Osteoblast (primary cell): Measurements from ENCODE around the gene CHD6. TPM values are rescaled to one million over a fixed set of nuclear protein-coding genes. Genes with fewer than 3 reads are reported as not detected.

ENCODE experiments used
- DNase-seq: peaks from one replicate; pipeline ENCODE4 v3.0.0; 2011; ENCODE audit warnings: low spot score, mixed read lengths; ENCODE audit not compliant: insufficient read length; ENCODE audit errors: missing footprints
- H2AFZ ChIP-seq: 2 replicates; pipeline ENCODE4 v1.6.0; 2011; ENCODE audit warnings: mild to moderate bottlenecking, low read length
- H3K27ac ChIP-seq: 2 replicates; pipeline ENCODE4 v1.5.1; 2011; ENCODE audit warnings: mild to moderate bottlenecking, low read depth, low read length, moderate library complexity
- H3K27me3 ChIP-seq: 2 replicates; pipeline ENCODE4 v1.6.0; 2012; ENCODE audit warnings: mild to moderate bottlenecking, control low read depth, inconsistent platforms, low read length, moderate library complexity; ENCODE audit not compliant: insufficient read depth
- H3K36me3 ChIP-seq: 2 replicates; pipeline ENCODE4 v1.5.1; 2011; ENCODE audit warnings: mild to moderate bottlenecking, low read length, control low read depth, moderate library complexity; ENCODE audit not compliant: insufficient read depth
- H3K4me1 ChIP-seq: 2 replicates; pipeline ENCODE4 v1.5.1; 2011; ENCODE audit warnings: mild to moderate bottlenecking, low read length, control low read depth, moderate library complexity; ENCODE audit not compliant: insufficient read depth
- H3K4me2 ChIP-seq: 2 replicates; pipeline ENCODE4 v1.6.0; 2011; ENCODE audit warnings: mild to moderate bottlenecking, low read length; ENCODE audit not compliant: insufficient read depth
- H3K4me3 ChIP-seq: fragments of 200-600 bp; sonication (generic); 3 replicates; pipeline ENCODE4 v1.5.1; 2012; ENCODE audit warnings: mild to moderate bottlenecking, low read length, inconsistent platforms; ENCODE audit not compliant: insufficient read depth
- H3K79me2 ChIP-seq: 2 replicates; pipeline ENCODE4 v1.6.0; 2012; ENCODE audit warnings: mild to moderate bottlenecking, low read length, control low read depth, inconsistent platforms; ENCODE audit not compliant: insufficient read depth
- H3K9me3 ChIP-seq: 2 replicates; pipeline ENCODE4 v1.5.1; 2011; ENCODE audit warnings: low read depth, low read length, control low read depth
- H4K20me1 ChIP-seq: 2 replicates; pipeline ENCODE4 v1.6.0; 2012; ENCODE audit warnings: mild to moderate bottlenecking, low read length, control low read depth; ENCODE audit not compliant: insufficient read depth
- CTCF ChIP-seq: IDR thresholded peaks from 2 replicates; pipeline ENCODE4 v1.5.1; 2011; ENCODE audit warnings: mild to moderate bottlenecking, low read depth, low read length, moderate library complexity; ENCODE audit errors: extremely low read depth
- total RNA-seq: library from RNA; depleted of rRNA; stranded (reverse); fragments of >200 nt; gene quantifications from 2 replicates; pipeline ENCODE4 v1.2.3, GENCODE V29; 2012

The CHD6 gene
- total RNA-seq, 1 donor, result 32.2 TPM

DNA sequence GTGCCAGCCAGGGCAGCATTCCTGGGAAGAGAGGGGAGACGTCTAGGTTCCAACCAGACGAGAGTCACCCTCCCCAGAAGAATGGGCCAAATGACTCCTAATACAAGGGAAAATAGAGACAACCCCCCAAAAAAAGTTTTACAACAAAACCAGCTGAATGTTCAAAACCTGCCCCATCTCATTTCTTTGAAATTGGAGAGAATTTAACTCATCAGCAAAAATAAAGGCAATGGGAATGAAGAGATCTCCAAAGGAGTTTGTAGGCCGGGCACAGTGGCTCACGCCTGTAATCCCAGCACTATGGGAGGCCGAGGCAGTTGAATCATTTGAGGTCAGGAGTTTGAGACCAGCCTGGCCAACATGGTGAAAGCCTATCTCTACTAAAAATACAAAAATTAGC, 241.8 kb downstream of the CHD6 start:
- no peaks in the 10 kb centered on the region for H3K36me3 ChIP-seq
- H3K79me2 ChIP-seq, result no peaks in the 10 kb centered on the region
- H3K27ac ChIP-seq, result no peak overlapping the region
- H3K4me3 ChIP-seq, result no peak overlapping the region
- TF ChIP-seq CTCF, result no peak
- peaks cover 4% of the 10 kb centered on the region for H3K27me3 ChIP-seq
- no peak overlapping the region for H2AFZ ChIP-seq
- H3K9me3 ChIP-seq, result no peaks in the 10 kb centered on the region
- H4K20me1 ChIP-seq, result no peaks in the 10 kb centered on the region
- no peak overlapping the region for H3K4me2 ChIP-seq
- no peaks in the 10 kb centered on the region for H3K4me1 ChIP-seq
- no peak for DNase-seq

DNA sequence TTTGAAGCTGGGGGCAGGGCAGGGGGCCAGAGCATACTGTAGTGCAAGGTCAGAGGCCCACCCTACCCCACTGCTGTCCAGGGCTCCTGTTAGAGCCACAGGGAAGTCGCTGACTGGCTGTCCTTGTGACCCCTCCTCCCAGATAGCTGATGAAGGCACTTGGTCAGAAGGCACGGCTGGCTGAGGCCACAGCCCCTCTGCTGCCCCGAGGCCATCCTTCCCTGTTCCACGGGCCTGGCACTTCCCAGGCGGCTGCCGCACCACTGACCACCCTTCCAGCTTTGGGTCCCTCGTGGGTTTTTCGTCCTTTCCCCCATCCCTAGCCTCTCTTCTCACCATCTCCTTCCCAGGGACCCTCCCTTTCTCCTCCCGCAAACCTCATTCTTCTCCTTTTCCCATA, 242.3 kb downstream of the CHD6 start:
- no peaks in the 10 kb centered on the region for H3K36me3 ChIP-seq
- H3K4me3 ChIP-seq, result no peak overlapping the region
- H3K4me1 ChIP-seq, result no peaks in the 10 kb centered on the region
- no peaks in the 10 kb centered on the region for H3K9me3 ChIP-seq
- no peaks in the 10 kb centered on the region for H3K79me2 ChIP-seq
- no peak for TF ChIP-seq CTCF
- H4K20me1 ChIP-seq, result no peaks in the 10 kb centered on the region
- no peak overlapping the region for H3K4me2 ChIP-seq
- no peak overlapping the region for H2AFZ ChIP-seq
- H3K27me3 ChIP-seq, result peaks cover 4% of the 10 kb centered on the region
- no peak overlapping the region for H3K27ac ChIP-seq
- DNase-seq, result no peak

GRCh38 chr20:41373931-41374920, 244.0 kb downstream of the CHD6 start:
- DNase-seq, result peak; percentile 81
- Histone ChIP-seq H3K27me3 (peaks cover under 1% of the 10 kb centered on the region), H3K9me3 (no peaks in the 10 kb centered on the region)

More at GRCh38 chr20:41373931-41374920, 244.0 kb downstream of the CHD6 start:
- H3K27ac ChIP-seq, result no peak overlapping the region
- TF ChIP-seq CTCF, result no peak
- H3K79me2 ChIP-seq, result no peaks in the 10 kb centered on the region
- H3K36me3 ChIP-seq, result no peaks in the 10 kb centered on the region
- no peak overlapping the region for H3K4me2 ChIP-seq
- H3K4me3 ChIP-seq, result no peak overlapping the region
- H3K4me1 ChIP-seq, result no peaks in the 10 kb centered on the region
- H4K20me1 ChIP-seq, result no peaks in the 10 kb centered on the region
- H2AFZ ChIP-seq, result no peak overlapping the region
